ENCODE measurements around the gene C16orf96.

C16orf96 gene

GRCh38 chr16:4603624-4604170 lies 47.6 kb downstream of the C16orf96 start:
- TF ChIP-seq POLR2AphosphoS5 (IDR thresholded peaks at IDR 0.05; ENCODE audit: low read depth), result no peak
- no peak for TF ChIP-seq GABPA (IDR thresholded peaks at IDR 0.05; ENCODE audit: low read depth)
- TF ChIP-seq CTCF (IDR thresholded peaks at IDR 0.05; ENCODE audit: insufficient read depth, low read length), result no peak
- no peak for TF ChIP-seq SPI1 (IDR thresholded peaks at IDR 0.05; ENCODE audit: borderline replicate concordance, low read depth)
- no peak for TF ChIP-seq REST (IDR thresholded peaks at IDR 0.05; ENCODE audit: insufficient replicate concordance, low read depth)
- H3K27me3 ChIP-seq (ENCODE audit: insufficient read depth, poor library complexity, severe bottlenecking), result no peaks in the 10 kb centered on the region
- H3K27ac ChIP-seq (replicated peaks), result no peak overlapping the region

GRCh38 chr16:4604401-4604800 lies 48.3 kb downstream of the C16orf96 start:
- DNase-seq (ENCODE audit: low read depth in 1 of 2, low spot score in 1 of 2), result no peak
- H3K27ac ChIP-seq (replicated peaks), result no peak overlapping the region
- H3K4me3 ChIP-seq (replicated peaks; ENCODE audit: insufficient read depth, low read length), result no peak overlapping the region
- H3K27me3 ChIP-seq (ENCODE audit: insufficient read depth, poor library complexity, severe bottlenecking), result no peaks in the 10 kb centered on the region
- TF ChIP-seq CTCF (IDR thresholded peaks at IDR 0.05; ENCODE audit: insufficient read depth, low read length), result no peak
- no peak for TF ChIP-seq GABPA (IDR thresholded peaks at IDR 0.05; ENCODE audit: low read depth)
- no peak for TF ChIP-seq REST (IDR thresholded peaks at IDR 0.05; ENCODE audit: insufficient replicate concordance, low read depth)
- no peak for TF ChIP-seq POLR2AphosphoS5 (IDR thresholded peaks at IDR 0.05; ENCODE audit: low read depth)
- TF ChIP-seq SPI1 (IDR thresholded peaks at IDR 0.05; ENCODE audit: borderline replicate concordance, low read depth), result no peak

More at GRCh38 chr16:4603624-4604170, 47.6 kb downstream of the C16orf96 start:
- no peak overlapping the region for H3K4me3 ChIP-seq (replicated peaks; ENCODE audit: insufficient read depth, low read length)
- DNase-seq (ENCODE audit: low read depth in 1 of 2, low spot score in 1 of 2), result no peak

- no peaks in the 10 kb centered on the region for H3K27me3 ChIP-seq (ENCODE audit: insufficient read depth, poor library complexity, severe bottlenecking)
- no peak overlapping the region for H3K27ac ChIP-seq (replicated peaks)
- H3K4me3 ChIP-seq (replicated peaks; ENCODE audit: insufficient read depth, low read length), result no peak overlapping the region
- TF ChIP-seq POLR2AphosphoS5 (IDR thresholded peaks at IDR 0.05; ENCODE audit: low read depth), result no peak; the same call in 1 of the 2 replicates
- TF ChIP-seq CTCF (IDR thresholded peaks at IDR 0.05; ENCODE audit: insufficient read depth, low read length), result no peak
- no peak for TF ChIP-seq SPI1 (IDR thresholded peaks at IDR 0.05; ENCODE audit: borderline replicate concordance, low read depth)
- TF ChIP-seq REST (IDR thresholded peaks at IDR 0.05; ENCODE audit: insufficient replicate concordance, low read depth), result no peak
- TF ChIP-seq GABPA (IDR thresholded peaks at IDR 0.05; ENCODE audit: low read depth), result no peak
- no peak for DNase-seq (ENCODE audit: low read depth in 1 of 2, low spot score in 1 of 2)
Measured at GRCh38 chr16:4606354-4606753, 50.2 kb downstream of the C16orf96 start.
